Suppressor macrophage treated with lipopolysaccharide for 1 hour (primary cell): ENCODE data around the gene ATP1A4.

Experiments
- DNase-seq, 3 donors: peaks; one replicate each; pipeline ENCODE4 v3.0.0-alpha.2; 2020 to 2022

Gene ATP1A4

GRCh38 chr1:160148121-160148520, 3.3 kb upstream of the ATP1A4 start:
- no peak for DNase-seq

- DNase-seq, result peak in 1 of 3 donors; percentile 29
These were observed 2.2 kb upstream of the ATP1A4 start for GRCh38 chr1:160149233-160149632.

- DNase-seq, result no peak
These were observed 1.7 kb upstream of the ATP1A4 start for GRCh38 chr1:160149716-160150115.

GRCh38 chr1:160154790-160155189, 3.4 kb downstream of the ATP1A4 start:
- peak; percentile 37 to 57 (median 49) for DNase-seq

- no peak for DNase-seq
These were observed 5.0 kb downstream of the ATP1A4 start for GRCh38 chr1:160156361-160156760.

GRCh38 chr1:160157174-160157573, 5.8 kb downstream of the ATP1A4 start:
- no peak for DNase-seq

- DNase-seq, result no peak
These were observed 6.6 kb downstream of the ATP1A4 start for GRCh38 chr1:160158031-160158430.

- DNase-seq, result no peak
These were observed 7.1 kb downstream of the ATP1A4 start for GRCh38 chr1:160158534-160158933.

GRCh38 chr1:160159846-160160245, 8.4 kb downstream of the ATP1A4 start:
- no peak for DNase-seq

- peak in 2 of 3 donors; percentile 23 to 39 for DNase-seq
These were observed 10.7 kb downstream of the ATP1A4 start for GRCh38 chr1:160161965-160162705.

GRCh38 chr1:160162931-160163330, 11.5 kb downstream of the ATP1A4 start:
- peak; percentile 39 to 59 (median 55) for DNase-seq

- DNase-seq, result peak in 2 of 3 donors; percentile 28 to 63
These were observed 12.2 kb downstream of the ATP1A4 start for GRCh38 chr1:160163615-160164014.

- no peak for DNase-seq
These were observed 12.7 kb downstream of the ATP1A4 start for GRCh38 chr1:160164121-160164520.

GRCh38 chr1:160166166-160166868, 14.9 kb downstream of the ATP1A4 start:
- peak; percentile 31 to 78 (median 34) for DNase-seq

GRCh38 chr1:160167056-160167455, 15.7 kb downstream of the ATP1A4 start:
- DNase-seq, result no peak

GRCh38 chr1:160167580-160167979, 16.2 kb downstream of the ATP1A4 start:
- peak in 2 of 3 donors; percentile 11 to 39 for DNase-seq

GRCh38 chr1:160168016-160168415, 16.6 kb downstream of the ATP1A4 start:
- peak in 1 of 3 donors; percentile 21 for DNase-seq

- DNase-seq, result no peak
These were observed 17.4 kb downstream of the ATP1A4 start for GRCh38 chr1:160168609-160169369.

GRCh38 chr1:160169553-160170399, 18.4 kb downstream of the ATP1A4 start:
- peak; percentile 39 to 49 (median 40) for DNase-seq

- no peak for DNase-seq
These were observed 20.0 kb downstream of the ATP1A4 start for GRCh38 chr1:160171354-160171753.

- no peak for DNase-seq
These were observed 20.6 kb downstream of the ATP1A4 start for GRCh38 chr1:160171980-160172379.

GRCh38 chr1:160177231-160177630, 25.8 kb downstream of the ATP1A4 start:
- peak in 2 of 3 donors; percentile 15 to 30 for DNase-seq
